Adrenal gland (tissue), 12 donors: ENCODE measurements around the gene EED. TPM values are rescaled to one million over a fixed set of nuclear protein-coding genes. Genes with fewer than 3 reads are reported as not detected.

Experiments used
- DNase-seq, 7 donors: peaks; one replicate each; pipeline ENCODE4 v3.0.0-alpha.2; 2019 to 2020
- H3K27ac ChIP-seq, 5 donors: fragments of 200-600 bp; sonication (generic) in 4 of 5; 1 replicate in 3 of 5; 2 replicates in 2 of 5; pipeline versions ENCODE4 v1.5.1 to v1.8.0; 2016 to 2020; ENCODE audit warnings: mild to moderate bottlenecking in 1 of 5
- H3K27me3 ChIP-seq: fragments of 200-600 bp; 2 replicates; pipeline ENCODE4 v1.8.0; 2021
- H3K36me3 ChIP-seq, 2 donors: fragments of 200-600 bp; replicated peaks in 1 of 2; 1 replicate in 1 of 2; 2 replicates in 1 of 2; pipeline versions ENCODE4 v1.5.1 to v1.8.0; 2018 to 2022
- H3K4me1 ChIP-seq, 2 donors: fragments of 200-600 bp; replicated peaks in 1 of 2; 1 replicate in 1 of 2; 2 replicates in 1 of 2; pipeline versions ENCODE4 v1.5.1 to v1.8.0; 2018 to 2021
- H3K4me3 ChIP-seq, 4 donors: fragments of 200-600 bp; sonication (generic) in 3 of 4; one replicate each; pipeline ENCODE4 v1.5.1; 2016 to 2018
- H3K9me3 ChIP-seq, 3 donors: fragments of 200-600 bp; sonication (generic) in 1 of 3; replicated peaks in 1 of 3; 1 replicate in 2 of 3; 2 replicates in 1 of 3; pipeline versions ENCODE4 v1.5.1 to v1.8.0; 2016 to 2021
- POLR2A ChIP-seq, 2 donors: fragments of 450-650 bp; IDR thresholded peaks; one replicate each; pipeline ENCODE4 v1.6.1; 2017; ENCODE audit warnings: antibody characterized with exemption in 2 of 2, mild to moderate bottlenecking in 2 of 2, moderate library complexity in 1 of 2
- WGBS, 4 donors: extraction: QIAGEN DNeasy Blood & Tissue Kit in 2 of 4; methylation state at CpG; one replicate each; pipeline versions ENCODE4 v1.1.5 to v1.1.7; 2013 to 2017; 5-methylcytosine and 5-hydroxymethylcytosine counted together
- intact Hi-C, 2 donors: fragments of 100-400 bp; cut with DNase I; formaldehyde crosslinking; loops; one replicate each; pipeline versions ENCODE4 v1.14.1 to v1.15.0; 2022 to 2023
- polyA plus RNA-seq, 3 donors: library from polyadenylated mRNA; stranded (reverse); fragments of 200-250 nt in 2 of 3; fragments of 350-450 nt in 1 of 3; fragmentation: Illumina TruSeq in 1 of 3; extraction: RNeasy Lipid Tissue Mini Kit (QIAGEN cat#74804) in 1 of 3; gene quantifications; one replicate each; pipeline ENCODE4 v1.2.3, GENCODE V29; 2013 to 2014
- total RNA-seq, 9 donors: library from RNA; depleted of rRNA in 4 of 9; stranded (reverse); fragments of >200 nt in 4 of 9; fragments of 120-200 nt in 1 of 9; fragmentation: NEBNext Ultra II Directional in 1 of 9; extraction: Animal tissue kit (Norgen Biotek cat#: 25700) in 1 of 9; gene quantifications; one replicate each; pipeline versions ENCODE4 v1.1.0 to v1.2.4, GENCODE V29; 2013 to 2023
- TF ChIP-seq, protein P1 (sequence below), 6 experiments: fragments of 450-650 bp in 4 of 6; fragments of 200-600 bp in 2 of 6; sonication (generic) in 1 of 6; IDR thresholded peaks; 1 replicate in 5 of 6; 2 replicates in 1 of 6; pipeline versions ENCODE4 v1.5.1 to v1.8.0; 2016 to 2021; ENCODE audit warnings: antibody characterized with exemption in 6 of 6, mild to moderate bottlenecking in 2 of 6, moderate library complexity in 1 of 6
- donor health status: healthy with polysubstance abuse.
- donor health status: Bipolar disorder and iron deficiency.
- donor health status: DM: yes; HTN: yes; CAD: no.
- donor health status: DM: no; HTN: no; CAD: no.
- donor health status: DM: no; HTN: no; CAD: no.
- donor health status: DM: yes; HTN: yes; CAD: no.

EED gene
- total and polyA plus RNA-seq, 12 donors = 8.5 to 21.6 (median 16.5) TPM

DNA sequence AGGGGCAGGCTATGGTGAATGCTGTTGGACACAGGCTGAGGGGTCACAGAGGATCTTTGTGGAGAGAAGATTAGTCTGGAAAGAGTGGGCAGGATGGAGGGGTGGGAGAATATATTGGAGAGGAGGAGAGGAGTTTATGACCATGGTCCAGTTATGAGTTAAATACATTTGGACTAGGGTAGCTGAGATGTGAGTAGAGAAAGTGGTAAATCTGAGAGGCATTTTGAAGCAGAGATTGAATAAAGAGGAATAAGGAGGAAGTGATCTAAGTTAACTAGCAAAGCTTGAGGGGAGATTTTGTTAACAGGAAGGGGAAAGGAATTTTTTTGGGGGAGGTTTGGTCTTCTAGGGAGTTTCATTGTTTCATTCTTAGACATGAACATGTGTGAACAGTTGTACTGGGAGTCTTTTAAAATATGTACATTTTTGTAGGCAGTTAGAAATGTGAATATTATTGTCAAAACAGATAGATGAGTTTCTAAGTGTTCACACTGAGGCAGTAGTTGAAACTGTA lies 43.1 kb upstream of the EED start:
- H3K9me3 ChIP-seq = no peaks in the 10 kb centered on the region
- intact Hi-C loops = loop anchor here (10.0 kb wide), 2 partner anchors 347 to 607 kb away; partner anchors contain the start of gene CCDC83 (in 1 of the 2)
- TF ChIP-seq, protein P1, sequence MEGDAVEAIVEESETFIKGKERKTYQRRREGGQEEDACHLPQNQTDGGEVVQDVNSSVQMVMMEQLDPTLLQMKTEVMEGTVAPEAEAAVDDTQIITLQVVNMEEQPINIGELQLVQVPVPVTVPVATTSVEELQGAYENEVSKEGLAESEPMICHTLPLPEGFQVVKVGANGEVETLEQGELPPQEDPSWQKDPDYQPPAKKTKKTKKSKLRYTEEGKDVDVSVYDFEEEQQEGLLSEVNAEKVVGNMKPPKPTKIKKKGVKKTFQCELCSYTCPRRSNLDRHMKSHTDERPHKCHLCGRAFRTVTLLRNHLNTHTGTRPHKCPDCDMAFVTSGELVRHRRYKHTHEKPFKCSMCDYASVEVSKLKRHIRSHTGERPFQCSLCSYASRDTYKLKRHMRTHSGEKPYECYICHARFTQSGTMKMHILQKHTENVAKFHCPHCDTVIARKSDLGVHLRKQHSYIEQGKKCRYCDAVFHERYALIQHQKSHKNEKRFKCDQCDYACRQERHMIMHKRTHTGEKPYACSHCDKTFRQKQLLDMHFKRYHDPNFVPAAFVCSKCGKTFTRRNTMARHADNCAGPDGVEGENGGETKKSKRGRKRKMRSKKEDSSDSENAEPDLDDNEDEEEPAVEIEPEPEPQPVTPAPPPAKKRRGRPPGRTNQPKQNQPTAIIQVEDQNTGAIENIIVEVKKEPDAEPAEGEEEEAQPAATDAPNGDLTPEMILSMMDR (IDR thresholded peaks at IDR 0.05) = no peak
- TF ChIP-seq POLR2A (IDR thresholded peaks at IDR 0.05) = no peak
- no peaks in the 10 kb centered on the region for H3K36me3 ChIP-seq
- no peak overlapping the region for H3K4me3 ChIP-seq
- H3K27me3 ChIP-seq = no peaks in the 10 kb centered on the region
- no peak for DNase-seq
- H3K27ac ChIP-seq = no peak overlapping the region
- no peaks in the 10 kb centered on the region for H3K4me1 ChIP-seq

DNA sequence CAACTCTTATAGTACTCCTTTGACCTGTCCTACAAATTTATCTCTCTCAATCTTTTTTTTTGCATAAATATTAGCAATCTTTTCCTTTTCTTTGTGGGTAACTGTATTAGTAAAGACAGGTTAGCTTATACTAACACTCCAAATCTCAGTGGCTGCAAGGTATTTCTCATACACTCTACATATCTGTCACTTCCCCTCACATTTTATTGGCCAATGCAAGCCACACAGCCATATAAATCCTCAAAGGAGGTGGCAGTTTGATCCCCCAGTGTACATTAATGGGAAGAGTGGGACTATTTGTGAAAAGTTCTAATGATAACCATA lies 42.6 kb upstream of the EED start:
- Histone ChIP-seq H3K4me3 (peak overlapping the region in 1 of 4 donors; percentile 41), H3K36me3 (no peaks in the 10 kb centered on the region), H3K4me1 (no peaks in the 10 kb centered on the region), H3K27me3 (no peaks in the 10 kb centered on the region), H3K9me3 (no peaks in the 10 kb centered on the region), H3K27ac (peak overlapping the region in 2 of 5 donors; percentile 62)
- intact Hi-C loops = loop anchor here (10.0 kb wide), 2 partner anchors 347 to 607 kb away; partner anchors contain the start of gene CCDC83 (in 1 of the 2)
- DNase-seq = no peak
- no peak for TF ChIP-seq POLR2A (IDR thresholded peaks at IDR 0.05)
- TF ChIP-seq, protein P1 (IDR thresholded peaks at IDR 0.05) = no peak

DNA sequence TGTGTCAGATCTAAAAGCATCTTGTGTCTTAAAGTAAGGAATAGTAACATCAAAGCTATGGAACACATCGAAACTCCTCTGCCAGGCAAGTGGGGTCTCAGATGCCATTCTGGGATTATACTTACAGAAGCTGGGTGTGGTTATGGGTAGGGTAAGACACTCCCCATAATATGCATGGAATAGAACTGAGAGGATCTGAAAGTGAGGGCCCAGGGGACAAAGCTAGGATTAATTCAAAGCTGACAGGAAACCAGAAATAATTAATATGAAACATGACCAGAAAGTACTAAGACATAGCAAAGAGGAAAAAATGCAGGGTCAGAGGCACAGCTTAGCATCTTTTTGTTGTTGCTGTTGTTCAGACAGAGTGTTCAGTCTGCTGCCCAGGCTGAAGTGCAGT lies 40.2 kb upstream of the EED start:
- intact Hi-C loops = loop anchor here (10.0 kb wide), 2 partner anchors 350 to 610 kb away; partner anchors contain the start of gene CCDC83 (in 1 of the 2)
- DNase-seq = no peak
- Histone ChIP-seq H3K27me3 (no peaks in the 10 kb centered on the region), H3K36me3 (no peaks in the 10 kb centered on the region), H3K27ac (no peak overlapping the region), H3K4me1 (no peaks in the 10 kb centered on the region), H3K4me3 (no peak overlapping the region), H3K9me3 (no peaks in the 10 kb centered on the region)
- no peak for TF ChIP-seq POLR2A (IDR thresholded peaks at IDR 0.05)
- TF ChIP-seq, protein P1 (IDR thresholded peaks at IDR 0.05) = no peak
- 79 to 88% (median 85%) methylated on average over 1 of the region's 1 CpG for WGBS, 4 donors

DNA sequence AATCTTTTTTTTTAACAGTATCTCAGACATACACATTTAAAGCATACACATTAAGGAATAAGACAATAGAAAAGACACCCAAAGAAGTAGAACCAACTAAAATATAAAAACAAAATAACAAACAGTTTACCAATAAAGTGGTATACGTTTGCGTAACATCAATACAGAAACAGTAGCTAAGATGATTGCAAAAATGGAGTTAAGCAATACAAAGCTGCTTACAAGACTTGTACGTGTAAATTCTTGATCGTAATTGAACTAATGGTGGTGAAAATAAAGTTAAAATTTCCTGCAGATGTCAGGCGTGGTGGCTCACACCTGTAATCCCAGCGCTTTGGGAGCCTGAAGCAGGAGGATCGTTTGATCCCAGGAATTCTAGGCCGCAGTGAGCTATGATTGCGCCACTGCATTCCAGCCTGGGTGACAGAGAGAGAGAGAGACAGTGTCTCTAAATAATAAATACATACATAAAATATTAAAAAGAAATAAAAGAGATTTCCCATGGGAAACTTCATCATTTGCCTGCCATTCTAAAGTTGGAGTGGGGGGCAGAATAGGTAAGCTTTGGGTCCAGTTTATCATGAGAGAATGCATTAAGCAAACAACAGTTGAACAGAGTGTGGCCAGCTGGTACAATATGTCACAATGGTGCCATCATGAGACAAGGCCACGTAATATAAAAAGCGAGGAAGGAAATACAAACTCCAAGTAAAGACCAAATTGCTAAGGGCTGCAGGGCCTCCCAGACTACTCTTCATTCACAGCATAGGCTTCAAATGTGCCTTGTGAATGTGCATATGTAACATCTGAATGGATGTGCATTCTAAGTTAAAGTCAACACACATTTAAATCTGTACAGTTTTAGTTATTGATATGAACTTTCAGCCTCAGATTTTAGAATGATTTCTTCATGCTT lies 38.9 kb upstream of the EED start:
- intact Hi-C loops = loop anchor here (10.0 kb wide), 2 partner anchors 351 to 611 kb away; partner anchors contain the start of gene CCDC83 (in 1 of the 2)
- Histone ChIP-seq H3K27ac (peak overlapping the region in 1 of 5 donors; percentile 10), H3K27me3 (no peaks in the 10 kb centered on the region), H3K4me1 (no peaks in the 10 kb centered on the region), H3K9me3 (no peaks in the 10 kb centered on the region), H3K36me3 (no peaks in the 10 kb centered on the region), H3K4me3 (no peak overlapping the region)
- DNase-seq = peak in 1 of 7 donors; percentile 25
- TF ChIP-seq, protein P1 (IDR thresholded peaks at IDR 0.05) = no peak
- no peak for TF ChIP-seq POLR2A (IDR thresholded peaks at IDR 0.05)
- 75 to 84% (median 80%) methylated on average over 11 of the region's 11 CpGs for WGBS, 4 donors
